ENCODE results near the gene CACNB4.
"Not testable (repeated sequence)": the region's sequence is repeated elsewhere in the genome, so short reads cannot be mapped to it uniquely, and the experiment has no call there.

CACNB4 gene

GRCh38 chr2:151937966-151938365, 160.9 kb downstream of the CACNB4 start:
- DNase-seq, result no peak

GRCh38 chr2:151936626-151937025, 162.2 kb downstream of the CACNB4 start:
- DNase-seq, result no peak

DNA sequence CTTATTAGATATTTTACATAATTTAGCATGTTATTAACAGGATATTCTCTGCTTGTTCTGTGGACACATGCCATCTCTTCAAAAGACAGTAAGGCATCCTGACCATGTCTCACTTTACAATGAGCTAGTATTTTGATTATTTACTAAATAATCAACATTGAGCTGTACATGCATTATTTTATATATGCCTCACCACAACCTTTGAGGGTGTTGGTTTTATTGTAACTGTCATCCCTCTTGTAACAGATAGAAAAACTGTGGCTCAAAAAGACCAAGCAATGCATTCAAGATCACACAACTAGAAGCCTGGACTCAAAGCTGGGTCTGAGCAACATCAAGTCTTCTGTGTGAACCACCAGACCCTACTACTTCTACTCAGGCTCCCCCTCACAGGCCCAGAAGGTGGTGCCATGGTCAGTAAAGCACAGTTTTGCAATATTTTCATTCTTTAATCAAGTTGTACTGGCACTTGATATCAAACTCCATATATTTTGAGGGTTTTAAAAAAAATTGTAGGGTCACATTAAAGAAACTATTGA, 165.5 kb downstream of the CACNB4 start:
- DNase-seq, result no peak

- no peak for DNase-seq
These were observed 167.1 kb downstream of the CACNB4 start for GRCh38 chr2:151931756-151932155.

GRCh38 chr2:151931030-151931611, 167.7 kb downstream of the CACNB4 start:
- DNase-seq, result no peak

DNA sequence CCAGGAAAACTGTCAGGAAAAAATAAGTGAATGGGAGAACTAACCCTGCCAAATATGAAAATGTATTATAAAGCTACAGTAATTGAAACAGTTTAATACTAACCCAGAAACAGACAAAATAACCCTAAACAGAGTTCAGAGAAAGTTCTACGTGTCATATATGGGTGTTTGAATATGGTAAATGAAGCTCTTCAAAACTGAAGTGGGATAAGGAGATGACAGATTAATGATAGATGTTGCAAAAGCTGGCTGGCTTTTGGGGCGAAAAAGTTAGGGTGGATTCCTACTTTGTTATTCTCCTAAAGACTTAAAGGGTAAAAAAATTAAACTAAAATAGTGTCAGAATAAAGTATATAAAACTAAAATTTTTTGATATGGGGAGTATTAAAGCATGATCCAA, 168.8 kb downstream of the CACNB4 start:
- no peak for DNase-seq

DNA sequence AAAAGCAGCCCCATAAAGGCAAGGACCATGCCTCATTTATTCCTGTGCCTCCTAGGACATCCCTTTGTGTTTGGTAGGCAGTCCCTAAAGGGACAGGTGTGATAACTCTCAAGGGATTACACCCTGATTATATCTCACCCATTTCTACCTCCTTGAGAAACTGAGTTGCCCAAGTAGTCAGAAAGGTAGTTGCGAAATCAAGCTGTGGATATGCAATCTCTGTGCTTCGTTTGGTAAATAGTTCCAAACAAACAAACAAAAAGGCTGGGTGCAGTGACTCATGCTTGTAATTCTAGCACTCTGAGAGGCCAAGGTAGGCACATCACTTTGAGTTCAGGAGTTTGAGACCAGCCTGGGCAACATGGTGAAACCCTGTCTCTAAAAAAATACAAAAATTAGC, 170.5 kb downstream of the CACNB4 start:
- no peak for DNase-seq

GRCh38 chr2:151927501-151928221, 171.2 kb downstream of the CACNB4 start:
- no peak for DNase-seq

DNA sequence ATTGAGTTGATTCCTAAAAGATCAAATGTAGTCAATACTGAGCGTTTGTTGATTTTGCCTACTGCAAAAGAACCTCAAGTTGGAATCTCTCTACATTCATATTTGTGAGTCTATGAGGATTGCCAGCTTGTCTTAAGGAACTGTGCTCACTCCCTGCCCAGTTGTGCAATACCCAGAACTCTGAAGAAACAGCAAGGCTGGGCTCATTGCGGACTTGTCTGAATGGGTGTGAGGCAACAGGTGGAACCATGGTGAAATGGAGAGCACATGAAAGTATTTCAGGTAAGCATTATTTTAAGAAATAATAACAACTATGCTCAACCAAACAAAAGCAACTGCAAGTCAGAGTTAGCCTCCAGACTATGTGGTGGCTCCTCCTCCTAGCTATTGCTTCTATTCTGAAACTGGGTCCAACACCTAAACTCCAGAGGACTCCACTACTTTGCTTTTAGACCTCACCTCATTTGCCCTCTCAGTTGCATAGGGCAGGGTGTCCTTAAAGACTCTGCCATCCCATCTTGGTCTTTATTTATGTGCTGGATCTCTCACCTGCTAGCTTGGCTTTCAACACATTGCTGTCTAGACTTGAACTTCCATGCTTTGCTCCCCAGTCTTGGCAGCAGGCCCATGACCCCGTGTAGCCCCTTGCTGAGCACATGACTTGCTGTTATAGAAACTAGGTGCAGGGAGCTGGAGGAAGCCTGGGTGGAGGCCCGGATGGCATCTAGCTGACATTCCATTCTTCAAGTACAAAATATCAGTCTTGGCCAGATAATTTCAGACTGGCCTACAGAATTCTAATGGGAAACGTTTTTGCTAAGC, 175.8 kb downstream of the CACNB4 start:
- no peak for DNase-seq

DNA sequence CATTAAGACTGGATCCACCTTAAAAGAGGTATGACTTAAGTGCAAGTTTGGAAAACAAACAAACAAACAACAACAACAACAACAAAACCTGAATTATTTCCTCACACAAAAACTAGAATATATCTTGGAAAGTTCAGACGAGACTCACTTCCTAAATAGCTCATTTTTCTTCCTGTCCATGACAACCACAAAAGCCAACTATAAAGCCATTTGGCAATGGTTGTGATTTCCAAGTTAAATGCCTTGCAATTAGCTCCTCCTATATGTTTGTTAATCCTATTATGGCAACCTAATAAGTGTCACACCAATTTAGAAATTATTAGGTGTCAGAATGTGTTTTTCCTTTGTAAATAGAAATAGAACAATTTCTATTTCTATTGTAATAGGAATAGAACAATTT, 179.1 kb downstream of the CACNB4 start:
- DNase-seq, result no peak

DNA sequence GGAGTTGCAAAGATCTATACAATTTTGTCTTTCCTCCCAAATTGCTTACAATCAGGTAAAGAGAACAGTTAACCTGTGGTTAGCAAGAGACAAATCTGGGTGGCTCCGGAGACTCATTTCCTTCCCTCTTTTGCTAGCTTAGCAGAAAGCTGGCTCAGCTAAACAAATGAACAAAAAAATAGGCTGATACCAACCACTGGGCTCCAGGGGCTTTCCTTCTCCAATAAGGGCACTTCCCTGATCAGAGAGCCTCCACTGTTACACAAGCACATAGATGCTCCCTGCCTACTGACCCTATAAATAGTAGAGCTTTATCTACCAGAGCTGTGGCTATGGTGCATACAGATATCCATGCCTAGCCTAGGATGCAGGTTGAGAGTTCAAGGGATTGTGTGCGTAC, 180.5 kb downstream of the CACNB4 start:
- DNase-seq, result no peak

DNA sequence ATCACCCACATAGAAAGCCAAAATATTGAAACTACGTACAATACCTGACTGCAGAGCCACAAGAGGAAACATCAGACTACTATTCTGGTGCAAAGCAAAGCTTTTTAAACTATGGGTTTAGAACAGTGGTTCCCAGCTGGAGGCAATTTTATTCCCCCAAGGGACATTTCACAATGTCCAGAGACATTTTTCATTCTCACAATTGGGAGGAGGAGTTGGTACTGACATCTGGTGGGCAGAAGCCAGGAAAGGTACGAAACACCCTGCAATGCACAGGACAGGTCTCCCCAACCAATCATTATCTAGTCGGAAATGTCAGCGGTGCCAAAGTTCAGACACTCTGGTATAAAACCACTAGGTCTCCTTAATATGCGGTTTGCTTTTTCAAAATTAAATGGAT, 182.2 kb downstream of the CACNB4 start:
- no peak for DNase-seq

DNA sequence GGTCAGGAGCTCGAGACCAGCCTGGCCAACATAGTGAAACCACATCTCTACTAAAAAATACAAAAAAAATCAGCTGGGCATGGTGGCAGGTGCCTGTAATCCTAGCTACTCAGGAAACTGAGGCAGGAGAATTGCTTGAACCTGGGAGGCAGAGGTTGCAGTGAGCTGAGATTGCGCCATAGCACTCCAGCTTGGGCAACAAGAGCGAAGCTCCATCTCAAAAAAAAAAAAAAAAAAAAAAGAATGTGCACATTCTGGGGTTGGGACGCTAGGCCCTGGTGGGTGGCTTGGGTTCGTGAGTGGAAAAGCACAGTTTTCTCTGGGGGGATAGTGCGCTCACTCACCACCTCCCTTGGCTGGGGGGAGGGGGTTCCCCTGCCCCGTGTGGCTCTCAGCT, 183.2 kb downstream of the CACNB4 start:
- DNase-seq, result not testable (repeated sequence)

GRCh38 chr2:151914989-151915628, 183.7 kb downstream of the CACNB4 start:
- no peak for DNase-seq

- DNase-seq, result peak; percentile 28
These were observed 190.5 kb downstream of the CACNB4 start for GRCh38 chr2:151908204-151908882.

DNA sequence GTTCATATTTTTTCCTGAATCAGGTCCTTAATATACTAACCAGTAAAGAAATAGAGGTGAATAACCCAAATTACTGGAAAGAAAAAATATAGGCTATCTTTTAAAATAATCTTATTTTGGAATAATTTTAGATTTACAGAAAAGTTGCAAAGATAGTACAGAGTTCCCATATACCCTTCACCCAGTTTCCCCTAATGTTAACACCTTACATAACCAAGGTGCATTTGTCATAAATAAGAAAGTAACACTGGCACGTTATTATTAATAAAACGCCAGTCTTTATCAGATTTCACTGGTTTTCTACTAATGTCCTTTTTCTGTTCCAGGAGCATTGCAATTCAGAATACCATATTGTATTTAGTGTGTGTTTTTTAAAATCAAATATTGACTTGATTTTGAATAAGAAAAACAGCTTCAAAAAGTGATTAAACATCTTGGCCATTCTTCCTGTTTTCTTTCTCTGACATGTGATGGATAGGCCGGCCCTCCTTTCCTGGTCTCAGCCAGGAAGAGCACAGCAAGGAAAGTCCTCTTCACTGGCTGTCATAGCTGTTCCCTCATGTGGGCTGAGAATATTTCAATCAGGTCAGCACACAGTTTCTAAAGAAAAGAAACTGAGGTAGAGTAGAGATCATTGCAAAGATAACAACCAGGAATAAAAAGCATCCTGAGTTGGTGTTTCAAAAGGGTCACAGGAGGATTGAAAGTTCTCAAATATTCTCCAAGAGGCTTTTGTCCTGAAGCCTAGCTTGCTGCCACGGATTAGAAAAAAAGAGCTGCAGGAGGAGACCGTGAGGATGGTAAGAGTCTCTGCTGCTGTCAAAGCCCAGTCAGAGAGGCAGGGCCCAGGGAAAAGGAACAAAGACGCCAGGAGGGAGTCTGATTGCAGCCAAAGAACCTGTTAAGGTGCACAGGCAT, 191.3 kb downstream of the CACNB4 start:
- DNase-seq, result no peak

DNA sequence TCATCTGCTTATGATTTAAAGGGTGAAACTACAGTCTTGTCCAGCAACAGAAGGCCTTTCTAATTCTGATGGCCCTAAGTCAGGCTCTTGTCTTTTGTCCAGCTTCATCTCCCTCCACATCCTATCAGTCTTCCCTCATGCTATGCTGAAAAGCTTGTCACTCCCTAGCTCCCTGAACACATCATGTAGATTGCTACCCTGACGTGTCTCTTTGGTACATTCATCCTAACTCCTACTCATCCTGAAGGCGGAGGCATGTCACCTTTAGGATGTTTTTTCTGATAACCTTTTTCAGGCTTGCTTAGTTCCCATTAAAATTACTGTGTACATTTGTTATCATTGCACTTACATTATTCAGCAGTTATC, 192.2 kb downstream of the CACNB4 start:
- DNase-seq, result no peak

DNA sequence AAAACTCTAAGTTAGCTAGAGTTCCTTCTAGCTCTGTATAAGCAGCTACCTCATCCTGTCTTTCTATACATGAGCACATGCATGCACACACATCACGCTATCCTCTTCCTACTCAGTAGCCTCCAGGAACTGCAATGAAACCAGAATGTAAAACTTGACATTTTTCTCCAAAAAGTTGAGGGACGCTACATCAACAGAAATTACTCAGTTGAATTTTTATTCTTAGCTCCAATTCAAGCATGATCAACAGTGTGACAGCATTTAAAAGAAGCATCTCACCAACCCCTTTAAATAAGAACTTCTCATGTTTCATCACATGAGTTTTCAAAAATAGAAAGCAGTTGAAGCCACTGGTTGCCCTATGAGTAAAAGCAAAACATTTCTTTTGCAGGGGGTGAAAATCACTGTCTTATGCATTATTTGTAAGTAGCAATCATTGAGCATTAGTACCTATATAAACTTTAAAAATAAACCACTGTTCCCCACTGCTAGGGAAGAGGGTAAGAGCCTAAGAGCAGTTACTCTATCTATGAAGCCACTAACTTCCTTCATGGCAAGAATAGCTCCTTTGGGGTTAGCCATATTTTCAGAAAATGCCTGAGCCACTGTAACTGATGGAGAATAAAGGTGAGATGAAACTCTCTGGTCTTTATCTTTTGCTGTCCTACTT, 192.7 kb downstream of the CACNB4 start:
- DNase-seq, result no peak

- no peak for DNase-seq
These were observed 194.0 kb downstream of the CACNB4 start for GRCh38 chr2:151904807-151905206.

DNA sequence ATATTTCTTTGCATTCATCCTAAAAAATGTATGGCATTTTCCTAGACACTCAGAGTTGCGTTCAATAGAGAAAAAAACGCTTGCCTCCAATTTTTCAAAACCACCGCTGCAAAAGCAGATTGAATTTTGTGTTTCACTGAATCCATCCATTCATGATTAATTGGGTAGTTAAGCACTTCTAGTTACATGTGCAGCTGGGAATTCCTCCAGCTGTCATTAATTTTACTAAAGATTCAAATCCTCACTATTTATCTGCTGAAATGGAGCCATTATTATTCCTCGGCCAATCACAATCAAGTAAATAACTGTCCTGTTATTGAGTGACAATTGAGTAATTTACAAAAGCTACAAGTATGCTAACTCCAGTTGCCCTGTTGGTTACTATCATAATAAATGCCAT, 194.8 kb downstream of the CACNB4 start:
- no peak for DNase-seq

- DNase-seq, result no peak
These were observed 196.0 kb downstream of the CACNB4 start for GRCh38 chr2:151902829-151903228.

Data from fibroblast of skin of abdomen (primary cell).